HL-60/S4 treated with retinoic acid at 250 ng/mL for 4 days and 3 days (cell line): ENCODE data around the gene UBE2L3.
"Not testable (repeated sequence)": the region's sequence is repeated elsewhere in the genome, so short reads cannot be mapped to it uniquely, and the experiment has no call there.

Source experiments
- in situ Hi-C: fragments of 300-500 bp; cut with MboI; formaldehyde crosslinking; loops from 2 replicates; pipeline ENCODE4 v1.7.0; 2022; ENCODE audit warnings: low sequenced_read_pairs

Gene UBE2L3

DNA sequence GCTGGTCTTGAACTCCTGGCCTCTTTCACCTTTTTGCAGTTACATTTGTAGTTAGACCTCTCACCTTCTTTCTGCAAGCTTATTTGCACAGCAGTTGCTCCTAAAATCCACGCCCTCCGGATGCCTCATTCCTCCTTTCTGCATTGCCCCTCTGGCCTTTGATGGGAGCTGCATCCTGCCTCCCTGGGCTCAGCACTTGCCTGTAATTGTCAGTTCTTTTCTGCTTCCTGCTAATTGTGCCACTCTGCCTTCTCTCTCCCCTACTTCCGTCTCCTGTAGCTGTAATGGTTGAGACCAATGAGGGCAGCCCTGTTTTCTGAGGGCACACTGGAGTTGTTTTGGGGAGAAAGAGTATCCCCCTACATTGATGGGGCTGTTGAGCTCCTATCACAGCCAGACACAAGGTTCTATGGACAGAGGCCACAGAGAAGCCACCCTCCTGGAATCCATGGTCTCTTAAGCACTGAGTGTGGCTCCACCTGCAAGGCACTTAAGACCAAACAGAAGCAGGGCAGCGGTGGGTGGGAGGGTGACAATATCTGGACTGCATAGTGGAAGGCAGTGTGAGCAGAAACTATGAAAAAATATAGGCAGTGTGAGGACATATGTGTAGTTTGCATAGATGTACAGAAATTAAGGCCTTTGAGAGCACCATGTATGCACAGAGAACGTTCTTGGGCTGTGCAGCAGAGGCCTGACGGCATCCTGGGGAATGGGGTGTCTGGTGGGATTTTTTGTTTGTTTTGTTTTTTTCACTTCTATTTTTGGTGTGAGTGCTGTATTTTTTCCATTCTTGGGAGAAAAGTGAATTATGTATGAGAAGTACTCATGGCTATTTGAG lies 31.8 kb downstream of the UBE2L3 start:
- in situ Hi-C loops: no loop called here

DNA sequence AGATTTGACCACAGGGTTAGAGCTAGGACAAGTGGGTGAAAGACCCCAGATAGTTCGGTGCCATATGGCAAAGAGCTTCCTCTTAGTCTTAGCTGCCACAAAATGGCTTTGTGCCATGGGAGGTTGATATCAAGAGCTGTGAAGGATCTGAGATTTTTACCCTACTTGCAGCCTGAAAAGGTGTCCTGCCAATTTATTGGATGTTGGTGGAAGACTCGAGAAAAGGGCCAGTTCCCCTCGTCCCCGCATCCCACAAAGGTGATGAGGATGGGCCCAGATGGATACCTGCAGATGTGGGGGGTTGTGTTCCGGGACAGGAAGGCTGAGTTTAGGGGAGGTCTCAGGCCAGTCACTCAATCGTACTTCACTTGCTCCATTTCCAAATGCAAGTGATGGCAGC lies 35.1 kb downstream of the UBE2L3 start:
- in situ Hi-C loops: no loop called here

DNA sequence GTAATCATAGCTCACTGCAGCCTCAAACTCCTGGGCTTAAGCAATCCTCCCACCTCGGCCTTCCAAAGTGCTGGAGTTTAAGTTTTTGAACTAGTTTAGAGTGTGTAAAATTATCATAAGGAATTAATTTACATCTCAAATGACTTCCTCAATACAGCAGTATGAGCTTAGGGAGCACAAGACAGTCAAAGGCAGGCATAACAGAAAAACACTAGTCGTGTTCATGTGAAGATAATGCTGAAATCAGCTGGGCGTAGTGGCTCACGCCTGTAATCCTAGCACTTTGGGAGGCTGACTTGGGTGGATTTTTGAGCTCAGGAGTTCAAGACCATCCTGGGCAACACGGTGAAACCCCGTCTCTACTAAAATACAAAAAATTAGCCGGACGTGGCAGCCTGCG lies 36.5 kb downstream of the UBE2L3 start:
- in situ Hi-C loops: no loop called here

DNA sequence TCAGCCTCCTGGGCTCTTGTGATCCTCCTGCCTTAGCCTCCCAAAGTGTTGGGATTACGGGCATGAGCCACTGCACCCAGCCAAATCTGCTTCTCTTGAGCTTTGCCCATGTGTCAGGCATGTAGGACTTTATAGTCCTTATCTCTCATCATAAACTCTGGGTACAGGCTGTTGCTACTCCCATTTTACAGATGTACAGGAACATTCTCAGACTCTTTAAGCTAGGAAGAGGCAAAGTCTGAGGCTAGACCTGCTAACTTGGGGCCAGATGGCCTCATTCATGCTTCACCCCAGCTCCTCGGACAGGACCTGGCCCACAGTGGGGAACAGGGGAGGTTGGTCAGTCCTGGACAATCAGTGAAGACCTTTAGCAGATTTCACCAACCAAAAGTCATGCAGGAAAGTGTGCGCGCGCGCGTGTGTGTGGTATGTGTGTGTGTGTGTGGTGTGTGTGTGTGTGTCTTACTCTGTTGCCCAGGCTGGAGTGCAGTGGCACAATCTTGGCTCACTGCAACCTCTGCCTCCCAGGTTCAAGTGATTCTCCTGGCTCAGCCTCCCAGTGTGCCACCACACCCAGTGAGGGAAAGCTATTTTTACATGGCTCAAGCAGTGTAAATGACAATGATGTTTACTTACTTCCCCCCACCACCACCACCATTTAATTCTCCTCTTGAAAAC lies 38.5 kb downstream of the UBE2L3 start:
- in situ Hi-C loops: no loop called here

DNA sequence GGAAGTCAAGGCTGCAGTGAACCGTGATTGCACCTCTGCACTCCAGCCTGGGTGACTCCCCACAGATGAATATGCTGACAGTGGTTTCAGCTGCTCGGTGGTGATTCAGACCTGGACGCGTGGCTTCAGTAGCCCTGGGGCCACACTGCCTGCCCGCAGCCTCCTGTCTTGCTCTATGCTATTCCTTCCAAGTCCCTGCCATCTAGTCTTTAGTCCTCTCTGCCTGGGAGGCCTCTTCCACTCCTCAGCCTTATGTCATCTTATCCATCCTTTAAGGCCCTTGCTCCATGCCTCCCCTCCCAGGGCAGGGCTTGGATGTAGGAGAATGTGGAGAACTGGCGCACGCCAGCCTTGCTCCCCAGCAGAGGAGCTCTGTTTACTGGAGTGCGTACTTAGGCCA lies 39.3 kb downstream of the UBE2L3 start:
- in situ Hi-C loops: no loop called here

DNA sequence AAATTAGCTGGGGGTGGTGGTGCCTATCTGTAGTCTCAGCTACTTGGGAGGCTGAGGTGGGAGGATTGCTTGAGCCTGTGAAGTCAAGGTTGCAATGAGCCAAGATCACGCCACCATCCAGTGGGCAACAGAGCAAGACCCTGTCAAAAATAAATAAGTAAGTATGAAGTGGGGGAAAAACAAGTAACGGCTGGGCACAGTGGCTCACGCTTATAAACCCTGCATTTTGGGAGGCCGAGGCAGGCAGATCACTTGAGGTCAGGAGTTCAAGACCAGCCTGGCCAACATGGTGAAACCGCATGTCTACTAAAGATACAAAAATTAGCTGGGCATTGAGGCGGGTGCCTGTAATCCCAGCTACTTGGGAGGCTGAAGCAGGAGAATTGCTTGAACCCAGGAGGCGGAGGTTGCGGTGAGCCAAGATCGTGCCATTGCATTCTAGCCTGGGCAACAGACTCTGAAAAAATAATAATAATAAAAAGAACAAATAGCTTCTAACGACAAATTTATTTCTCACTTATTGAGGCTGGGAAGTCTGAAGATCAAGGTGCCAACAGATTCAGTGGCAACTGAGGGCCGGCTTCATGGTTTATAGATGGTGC lies 42.1 kb downstream of the UBE2L3 start:
- in situ Hi-C loops: not testable (repeated sequence)

DNA sequence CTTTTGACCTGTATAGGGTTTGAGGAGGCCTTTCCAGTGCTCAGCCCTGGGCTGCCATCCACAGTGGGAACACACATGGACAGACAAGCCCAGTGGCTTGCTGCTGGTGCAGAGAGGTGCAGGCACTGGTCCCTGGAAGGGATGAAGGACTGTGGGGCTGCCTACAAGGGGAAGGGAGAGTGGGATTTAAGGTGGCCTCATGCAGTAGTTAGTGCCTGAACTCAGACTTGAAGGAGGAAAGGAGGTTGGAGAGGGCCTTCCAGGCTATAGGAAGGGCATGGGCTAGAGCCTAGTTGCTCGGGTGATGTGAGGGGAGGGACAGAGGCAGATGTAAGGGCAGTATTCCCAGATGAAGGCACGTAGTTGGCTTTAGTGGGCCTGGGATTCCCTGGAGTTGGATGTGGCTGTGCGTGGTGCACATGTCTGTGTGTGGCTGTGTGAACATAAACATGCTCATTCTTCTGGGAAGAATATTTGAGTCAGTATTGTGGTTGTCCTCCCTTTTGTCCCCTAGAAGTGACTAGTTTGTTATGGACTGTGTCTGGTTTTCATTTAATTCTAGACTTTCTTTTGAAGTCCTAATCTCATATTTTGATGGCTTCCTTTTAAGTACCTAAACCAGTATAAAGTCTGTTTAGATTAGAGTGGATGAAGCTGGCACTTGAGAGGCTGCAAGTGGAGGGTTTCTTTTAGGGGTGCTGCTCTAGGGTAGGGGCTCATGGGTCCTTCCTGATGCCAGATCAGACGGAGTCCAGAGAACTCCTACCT lies 43.9 kb downstream of the UBE2L3 start:
- in situ Hi-C loops: no loop called here

DNA sequence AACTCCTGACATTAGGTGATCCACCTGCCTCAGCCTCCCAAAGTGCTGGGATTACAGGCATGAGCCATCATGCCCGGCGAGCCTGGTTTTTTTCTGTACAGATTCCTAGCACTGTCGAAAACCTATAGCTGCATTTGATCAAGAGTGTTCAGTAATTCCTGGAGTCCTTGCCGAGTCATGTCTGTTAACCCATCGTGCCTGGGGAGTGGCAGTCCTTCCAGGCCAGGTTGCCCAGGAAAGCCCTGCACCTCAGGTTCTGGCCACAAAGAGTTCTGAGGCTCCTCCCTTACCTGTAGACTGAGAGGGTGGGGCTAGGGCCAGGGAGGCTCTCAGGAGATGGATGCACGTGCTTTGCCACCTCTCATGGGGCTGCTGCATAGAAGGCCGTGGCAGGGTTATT lies 45.3 kb downstream of the UBE2L3 start:
- in situ Hi-C loops: no loop called here

DNA sequence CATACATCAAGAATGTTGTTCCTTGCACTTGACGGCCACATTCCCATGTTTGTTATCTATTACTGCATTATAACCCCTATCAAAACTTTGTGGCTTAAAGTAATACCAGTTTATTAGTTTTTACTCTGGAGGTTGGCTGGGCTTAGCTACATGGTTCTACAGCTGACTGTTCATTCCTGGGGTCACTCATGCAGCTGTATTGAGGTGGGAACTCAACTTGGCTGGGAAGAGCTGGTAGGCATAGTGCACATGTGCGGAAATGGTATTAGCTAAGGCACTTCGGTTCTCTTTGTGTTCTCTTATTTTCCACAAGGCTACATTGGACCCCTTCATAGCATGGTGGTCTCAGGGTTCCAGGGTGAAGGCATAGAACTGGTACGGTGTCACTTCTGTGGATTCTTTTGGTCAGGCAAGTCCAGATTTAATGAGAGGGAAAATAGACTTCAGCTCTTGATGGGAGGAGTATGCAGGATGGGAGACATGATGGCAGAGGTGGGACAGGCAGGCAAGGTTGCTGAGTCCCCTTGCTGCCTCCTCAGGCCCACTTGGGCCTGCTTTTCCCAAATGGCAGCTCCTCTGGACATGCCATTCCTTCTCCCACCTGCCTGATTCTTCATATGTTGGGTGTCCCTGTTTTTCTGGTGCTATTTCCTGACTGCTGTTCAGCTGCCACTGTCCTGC lies 46.2 kb downstream of the UBE2L3 start:
- in situ Hi-C loops: no loop called here

DNA sequence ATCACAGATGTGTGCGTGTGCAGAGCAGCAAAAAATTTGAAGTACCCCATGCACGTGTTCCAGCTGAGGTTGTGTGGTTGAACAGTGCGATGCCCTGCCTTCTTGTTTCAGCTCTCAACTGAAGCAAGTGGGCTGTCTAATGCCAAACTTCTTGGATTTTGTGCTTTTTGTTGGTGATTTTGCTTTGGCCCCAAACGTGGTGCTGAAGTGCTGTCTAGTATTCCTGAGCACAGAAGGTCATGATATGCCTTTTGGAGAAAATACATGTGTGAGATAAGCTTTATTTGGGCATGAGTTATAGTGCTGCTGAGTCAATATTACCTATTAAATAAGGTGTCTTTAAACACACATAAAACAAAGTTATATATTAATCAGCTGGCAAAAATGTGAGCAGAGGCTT lies 48.2 kb downstream of the UBE2L3 start:
- in situ Hi-C loops: no loop called here

DNA sequence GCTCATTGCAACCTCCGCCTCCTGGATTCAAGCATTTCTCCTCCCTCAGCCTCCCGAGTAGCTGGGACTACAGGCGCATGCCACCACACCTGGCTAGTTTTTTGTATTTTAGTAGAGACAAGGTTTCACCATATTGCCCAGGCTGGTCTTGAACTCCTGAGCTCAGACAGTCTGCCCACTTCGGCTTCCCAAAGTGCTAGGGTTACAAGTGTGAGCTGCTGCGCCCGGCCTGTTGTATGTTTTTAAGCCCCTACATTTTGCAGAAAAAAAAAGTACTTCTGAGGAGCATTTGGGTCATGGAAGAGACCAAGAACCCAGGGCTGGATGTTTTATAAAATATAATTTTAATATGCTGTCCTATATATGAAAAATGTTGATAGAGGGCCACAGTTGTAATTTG lies 49.8 kb downstream of the UBE2L3 start:
- in situ Hi-C loops: not testable (repeated sequence)

DNA sequence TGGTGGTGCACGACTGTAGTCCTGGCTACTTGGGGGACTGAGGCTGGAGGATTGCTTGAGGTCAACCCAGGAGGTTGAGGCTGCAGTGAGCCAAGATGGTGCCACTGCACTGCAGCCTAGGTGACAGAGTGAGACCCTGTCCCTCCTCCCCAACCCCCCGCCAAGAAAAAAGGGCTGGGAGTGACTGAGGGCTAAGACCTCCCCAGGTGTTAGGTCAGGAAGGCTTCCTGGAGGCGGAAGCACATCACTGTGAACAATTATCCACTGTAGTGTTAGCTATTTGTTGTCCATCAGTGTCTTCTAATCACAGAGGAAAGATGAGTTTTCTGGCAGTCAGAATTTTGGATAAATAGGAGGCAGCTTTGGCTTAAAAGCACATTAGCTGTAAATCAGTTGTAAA lies 53.5 kb downstream of the UBE2L3 start:
- in situ Hi-C loops: no loop called here

DNA sequence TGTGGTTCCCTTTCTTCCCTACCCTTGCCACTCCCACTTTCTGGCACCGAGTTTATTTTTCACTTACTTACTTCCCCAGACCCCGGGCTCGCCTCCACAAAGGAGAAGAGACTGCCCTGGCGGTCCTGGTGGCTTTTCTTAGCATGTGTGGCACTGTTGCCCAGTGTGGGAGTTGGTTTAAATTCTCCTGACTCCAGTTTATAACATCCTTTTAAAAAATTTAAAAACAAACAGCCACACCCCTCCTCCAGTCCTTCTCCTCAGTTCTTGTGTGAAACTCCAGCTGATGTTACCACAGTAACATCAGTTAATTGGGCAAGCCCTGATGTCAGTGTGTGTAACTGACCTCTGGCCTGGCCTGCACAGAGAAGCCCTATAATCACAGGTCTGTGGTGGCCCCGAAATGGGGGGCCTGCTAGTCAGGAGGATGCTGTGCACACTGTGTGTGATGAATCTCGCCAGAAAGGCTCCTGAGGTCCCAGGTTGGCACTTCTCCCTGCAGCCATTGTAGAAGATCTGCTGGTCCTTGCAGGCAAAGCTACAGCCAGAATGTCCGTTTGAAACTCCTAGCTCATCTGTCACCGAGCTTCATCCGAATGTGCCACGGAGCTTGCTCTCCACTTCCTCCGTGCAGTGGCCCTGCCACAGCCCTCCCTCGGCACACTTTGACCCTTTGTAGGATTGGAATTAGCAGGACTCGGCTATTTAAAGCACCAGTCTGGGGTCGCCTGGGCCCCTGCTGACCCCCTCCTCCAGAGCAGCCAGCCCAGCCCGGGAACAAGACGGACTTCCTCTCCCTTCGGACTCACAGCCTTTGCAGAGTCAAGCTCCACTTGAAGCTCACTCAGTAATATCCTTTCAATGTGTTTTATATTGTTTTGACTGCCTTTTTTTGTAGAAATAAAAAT lies 54.8 kb downstream of the UBE2L3 start:
- in situ Hi-C loops: no loop called here

DNA sequence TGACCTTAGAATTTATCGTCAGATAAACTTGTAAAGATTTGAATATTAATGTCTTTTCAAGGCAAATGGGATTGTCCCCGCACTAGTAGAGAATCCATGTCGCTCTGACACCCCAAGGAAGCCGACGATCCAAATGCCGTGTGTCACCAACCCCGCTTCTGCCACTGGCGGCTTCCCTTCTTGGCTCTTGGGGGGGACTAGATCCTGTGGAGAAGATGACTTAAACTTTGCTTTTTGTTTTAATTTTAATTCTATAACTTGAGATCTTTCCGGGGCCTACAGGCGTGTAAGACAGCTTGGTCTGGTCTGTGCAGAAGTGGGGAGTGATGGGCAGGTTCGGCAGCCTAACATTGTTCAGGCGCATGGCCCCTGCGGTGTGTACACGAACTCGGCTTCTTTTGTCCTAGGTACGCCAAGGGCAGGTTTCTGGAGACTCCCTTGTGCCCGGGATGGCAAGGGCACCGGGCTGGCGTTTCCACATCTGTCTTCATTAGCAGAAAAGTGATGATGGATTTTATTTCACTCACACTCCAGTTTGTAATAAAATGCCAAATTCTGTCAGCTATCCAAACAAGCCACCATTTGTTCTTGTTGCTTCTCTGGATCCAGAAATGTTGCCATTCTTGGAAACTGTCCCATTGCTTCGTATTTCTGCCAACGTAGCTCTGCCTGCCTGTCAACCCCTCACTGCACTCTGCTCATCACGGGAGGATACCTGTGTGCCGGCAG lies 55.6 kb downstream of the UBE2L3 start:
- in situ Hi-C loops: no loop called here

DNA sequence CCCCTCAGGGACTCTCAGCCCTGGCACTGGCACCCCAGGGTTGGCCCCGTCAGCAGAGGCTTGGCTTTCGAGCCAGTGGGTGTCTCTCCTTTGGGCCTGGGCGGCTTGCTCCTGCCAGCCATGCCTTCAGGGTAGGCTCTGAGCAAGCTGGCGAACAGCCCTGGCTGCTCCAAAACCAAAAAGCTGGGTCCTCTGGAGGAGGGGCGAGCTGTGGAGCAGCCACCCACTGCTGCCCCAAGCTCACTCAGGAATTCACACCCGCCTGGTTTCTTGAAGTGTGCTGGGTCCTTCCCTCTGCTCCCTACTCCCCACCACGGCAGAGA lies 56.1 kb downstream of the UBE2L3 start:
- in situ Hi-C loops: no loop called here

DNA sequence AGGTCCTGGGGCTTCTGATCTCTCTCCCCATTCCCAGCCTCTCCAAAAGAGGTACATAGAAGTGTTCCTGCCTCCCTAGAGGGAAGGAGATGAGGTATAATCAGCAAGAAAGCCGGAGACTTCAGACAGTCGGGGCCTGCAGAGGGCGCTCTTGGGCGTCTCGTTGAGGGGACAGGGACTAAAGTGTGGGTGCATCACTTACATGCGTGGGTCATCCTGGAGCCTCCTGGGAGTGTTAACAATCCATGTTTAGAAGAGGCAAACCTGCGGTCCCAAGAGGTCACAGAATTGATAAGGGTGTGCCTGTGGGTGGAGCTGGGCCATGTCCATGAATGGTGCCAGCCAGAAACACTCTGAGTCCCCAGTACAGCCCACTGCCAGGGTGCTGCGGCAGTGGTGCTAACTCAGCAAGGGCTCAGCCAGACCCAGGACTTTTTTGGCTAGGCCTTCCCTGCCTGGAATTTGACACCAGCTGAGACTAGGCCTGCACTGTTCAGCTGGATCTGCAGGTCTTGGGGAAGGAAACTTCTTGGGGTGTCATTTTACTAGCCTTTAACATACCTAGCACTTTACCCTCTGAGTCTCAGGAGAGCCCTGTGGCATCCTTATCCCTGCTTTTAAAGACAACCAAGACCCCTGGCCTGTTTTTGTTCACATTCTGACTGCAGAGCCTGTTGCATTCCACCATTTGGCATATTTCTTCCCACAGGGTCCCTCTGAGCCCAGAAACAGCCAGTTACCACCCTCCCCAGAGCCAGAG lies 56.8 kb downstream of the UBE2L3 start:
- in situ Hi-C loops: no loop called here

DNA sequence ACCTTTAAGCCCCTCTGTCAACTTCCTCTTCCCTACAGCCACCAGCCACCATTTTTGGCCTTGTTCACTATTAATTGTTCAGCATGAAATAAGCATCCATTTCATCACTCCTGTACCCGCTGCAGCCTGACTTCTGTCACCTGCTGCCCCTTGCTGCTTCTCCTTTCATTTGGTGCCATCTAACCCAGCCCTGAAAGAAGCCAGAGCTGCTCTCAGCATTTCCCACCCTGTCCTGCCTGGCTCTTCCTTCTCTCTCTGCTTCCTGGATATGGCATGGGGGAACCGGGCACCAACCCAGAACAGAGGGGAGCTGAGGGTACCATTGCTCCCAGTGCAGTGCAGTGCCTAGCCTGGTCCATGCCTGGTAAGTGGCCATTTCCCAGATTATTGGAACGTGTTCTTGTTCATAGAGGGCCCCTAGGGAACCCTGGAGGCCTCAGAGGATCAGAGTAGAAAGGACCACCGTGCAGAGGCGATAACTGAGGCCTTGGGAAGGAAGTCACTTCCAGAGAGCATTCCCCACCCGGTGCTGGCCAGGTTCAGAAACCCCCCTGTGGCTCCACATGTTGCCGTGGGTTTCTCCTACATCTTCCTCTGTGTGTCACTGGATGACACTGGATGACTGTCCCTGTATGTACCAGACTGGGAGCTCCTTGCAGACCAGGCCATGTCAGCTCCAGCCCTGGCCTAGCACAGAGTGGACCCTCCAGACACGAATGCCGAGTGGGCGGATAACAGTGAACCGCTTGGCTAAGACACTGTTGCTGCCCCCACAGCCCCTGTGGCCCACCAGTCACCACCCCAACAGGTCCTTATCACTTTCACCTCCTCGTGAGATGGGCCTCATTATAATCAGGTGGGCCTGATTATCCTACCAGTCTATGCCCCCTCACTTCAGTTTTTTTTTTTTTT lies 57.6 kb downstream of the UBE2L3 start:
- in situ Hi-C loops: loop anchor here (25.0 kb wide), 1 partner anchor 638 kb away; the partner anchor contains the start of gene LZTR1
